ENCODE results near the gene SPOP. TPM values are rescaled to one million over a fixed set of nuclear protein-coding genes. Genes with fewer than 3 reads are reported as not detected.

Gene SPOP
- total RNA-seq, 4 donors from 2014 or later: 72.2 to 81.3 (median 74.7) TPM

DNA sequence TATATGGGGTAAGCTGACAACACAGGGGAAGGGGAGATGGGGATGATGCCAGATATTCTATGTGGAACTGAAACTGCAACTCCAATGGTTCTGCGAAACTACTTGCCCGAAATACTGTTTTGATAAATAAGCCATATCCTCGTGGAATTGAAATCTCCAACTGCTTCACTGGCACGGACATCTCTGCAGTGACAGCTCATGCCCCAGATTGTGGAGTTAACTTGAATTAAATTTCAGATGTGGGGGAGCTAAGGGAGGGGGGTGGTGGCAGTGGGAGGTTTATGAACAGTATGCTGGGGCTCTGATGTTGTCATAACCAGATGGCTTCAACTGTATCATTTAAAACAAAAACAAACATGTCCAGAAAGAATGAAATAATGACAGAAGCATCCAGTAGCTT is 80.5 kb downstream of the SPOP start:
- no peaks in the 10 kb centered on the region for H3K27me3 ChIP-seq
- no peak overlapping the region for H3K4me3 ChIP-seq
- H3K9me3 ChIP-seq: no peaks in the 10 kb centered on the region
- H3K4me1 ChIP-seq: peaks cover 0 to 11% (median 0%) of the 10 kb centered on the region in 4 donors
- no peak for TF ChIP-seq POLR2A (IDR thresholded peaks at IDR 0.05)
- TF ChIP-seq, protein P1, sequence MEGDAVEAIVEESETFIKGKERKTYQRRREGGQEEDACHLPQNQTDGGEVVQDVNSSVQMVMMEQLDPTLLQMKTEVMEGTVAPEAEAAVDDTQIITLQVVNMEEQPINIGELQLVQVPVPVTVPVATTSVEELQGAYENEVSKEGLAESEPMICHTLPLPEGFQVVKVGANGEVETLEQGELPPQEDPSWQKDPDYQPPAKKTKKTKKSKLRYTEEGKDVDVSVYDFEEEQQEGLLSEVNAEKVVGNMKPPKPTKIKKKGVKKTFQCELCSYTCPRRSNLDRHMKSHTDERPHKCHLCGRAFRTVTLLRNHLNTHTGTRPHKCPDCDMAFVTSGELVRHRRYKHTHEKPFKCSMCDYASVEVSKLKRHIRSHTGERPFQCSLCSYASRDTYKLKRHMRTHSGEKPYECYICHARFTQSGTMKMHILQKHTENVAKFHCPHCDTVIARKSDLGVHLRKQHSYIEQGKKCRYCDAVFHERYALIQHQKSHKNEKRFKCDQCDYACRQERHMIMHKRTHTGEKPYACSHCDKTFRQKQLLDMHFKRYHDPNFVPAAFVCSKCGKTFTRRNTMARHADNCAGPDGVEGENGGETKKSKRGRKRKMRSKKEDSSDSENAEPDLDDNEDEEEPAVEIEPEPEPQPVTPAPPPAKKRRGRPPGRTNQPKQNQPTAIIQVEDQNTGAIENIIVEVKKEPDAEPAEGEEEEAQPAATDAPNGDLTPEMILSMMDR (IDR thresholded peaks at IDR 0.05): no peak
- H3K36me3 ChIP-seq: peaks cover 0 to 67% (median 0%) of the 10 kb centered on the region in 3 donors
- no peak overlapping the region for H3K27ac ChIP-seq
- no peak for DNase-seq

DNA sequence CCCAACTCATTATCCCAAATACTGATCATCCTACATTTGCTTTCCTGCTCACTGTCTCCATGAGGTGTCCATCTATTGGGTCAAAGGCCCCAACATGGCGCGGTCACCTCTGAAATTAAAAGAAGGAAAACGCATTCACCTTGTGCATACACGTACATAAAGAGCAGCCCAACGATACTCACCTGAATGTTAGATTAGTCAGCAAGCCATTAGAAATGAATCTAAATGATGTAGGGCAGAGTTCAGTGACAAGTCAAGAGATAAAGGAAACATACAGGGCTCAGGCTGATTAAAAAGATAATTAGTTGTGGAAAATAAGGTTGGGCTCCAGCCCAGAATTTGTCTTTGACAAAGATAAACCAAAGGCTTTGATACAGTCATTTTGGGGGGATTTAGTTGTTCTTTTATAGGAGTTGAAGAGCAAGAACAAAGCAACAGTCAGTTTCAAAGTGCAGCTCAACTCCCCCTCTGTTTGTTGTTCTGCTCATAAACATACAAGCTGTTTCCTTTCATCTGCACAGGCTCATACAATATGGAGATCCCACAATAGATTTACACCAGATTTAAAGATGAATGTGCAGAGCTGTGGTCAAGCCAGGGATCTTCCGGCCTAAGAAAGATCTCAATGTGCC is 81.2 kb downstream of the SPOP start:
- Histone ChIP-seq H3K27me3 (no peaks in the 10 kb centered on the region), H3K4me1 (peaks cover 0 to 11% (median 0%) of the 10 kb centered on the region in 4 donors), H3K9me3 (no peaks in the 10 kb centered on the region), H3K4me3 (no peak overlapping the region), H3K36me3 (peaks cover 0 to 61% (median 0%) of the 10 kb centered on the region in 3 donors), H3K27ac (peak overlapping the region in 1 of 4 donors; percentile 47)
- no peak for DNase-seq
- no peak for TF ChIP-seq POLR2A (IDR thresholded peaks at IDR 0.05)
- TF ChIP-seq, protein P1 (IDR thresholded peaks at IDR 0.05): no peak

DNA sequence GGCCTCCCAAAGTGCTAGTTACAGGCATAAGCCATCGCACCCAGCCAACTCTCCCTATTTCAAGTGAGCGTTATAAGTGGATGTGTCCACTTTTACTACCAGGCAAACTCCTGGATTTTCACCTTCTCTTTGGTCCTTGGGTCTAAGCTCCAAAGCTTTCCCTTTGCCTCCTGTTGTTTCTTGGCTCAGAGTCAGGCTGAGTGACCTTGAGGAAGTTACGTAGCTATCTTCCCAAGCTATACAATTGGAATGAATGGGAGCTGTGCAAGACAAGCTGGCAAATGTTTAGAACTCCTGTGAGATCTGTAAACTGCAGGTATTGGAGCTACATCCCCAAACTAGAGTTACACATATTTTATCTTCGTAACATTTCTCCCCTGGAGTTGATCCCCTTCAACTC is 81.9 kb downstream of the SPOP start:
- peak overlapping the region in 1 of 4 donors; percentile 47 for H3K27ac ChIP-seq
- no peaks in the 10 kb centered on the region for H3K27me3 ChIP-seq
- DNase-seq: no peak
- H3K36me3 ChIP-seq: peaks cover 0 to 54% (median 0%) of the 10 kb centered on the region in 3 donors
- peaks cover 0 to 11% (median 0%) of the 10 kb centered on the region in 4 donors for H3K4me1 ChIP-seq
- TF ChIP-seq, protein P1 (IDR thresholded peaks at IDR 0.05): no peak
- TF ChIP-seq POLR2A (IDR thresholded peaks at IDR 0.05): no peak
- no peak overlapping the region for H3K4me3 ChIP-seq
- H3K9me3 ChIP-seq: no peaks in the 10 kb centered on the region

DNA sequence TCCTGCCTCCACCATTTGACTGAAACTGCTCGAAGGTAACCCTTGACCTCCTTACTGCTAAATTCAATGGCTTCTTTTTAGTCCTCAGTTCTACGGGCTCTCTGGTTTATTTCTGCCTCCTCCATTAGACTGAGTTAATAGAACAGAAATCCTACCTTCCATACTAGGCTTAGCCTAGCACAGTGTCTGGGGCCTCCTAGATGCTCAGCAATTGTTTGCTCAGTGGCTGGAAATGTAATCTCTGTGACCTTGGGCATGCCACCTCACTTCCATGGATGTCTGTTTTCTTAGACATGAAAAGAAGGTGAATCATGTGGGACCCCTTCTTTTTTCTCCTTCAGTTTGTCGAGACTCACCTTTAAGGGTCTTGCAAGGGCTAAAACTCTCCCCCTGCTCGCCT is 82.6 kb downstream of the SPOP start:
- Histone ChIP-seq H3K4me3 (no peak overlapping the region), H3K9me3 (no peaks in the 10 kb centered on the region), H3K27me3 (no peaks in the 10 kb centered on the region), H3K4me1 (peaks cover 0 to 11% (median 0%) of the 10 kb centered on the region in 4 donors), H3K27ac (no peak overlapping the region), H3K36me3 (peaks cover 0 to 50% (median 0%) of the 10 kb centered on the region in 3 donors)
- TF ChIP-seq, protein P1 (IDR thresholded peaks at IDR 0.05): no peak
- no peak for TF ChIP-seq POLR2A (IDR thresholded peaks at IDR 0.05)
- no peak for DNase-seq

DNA sequence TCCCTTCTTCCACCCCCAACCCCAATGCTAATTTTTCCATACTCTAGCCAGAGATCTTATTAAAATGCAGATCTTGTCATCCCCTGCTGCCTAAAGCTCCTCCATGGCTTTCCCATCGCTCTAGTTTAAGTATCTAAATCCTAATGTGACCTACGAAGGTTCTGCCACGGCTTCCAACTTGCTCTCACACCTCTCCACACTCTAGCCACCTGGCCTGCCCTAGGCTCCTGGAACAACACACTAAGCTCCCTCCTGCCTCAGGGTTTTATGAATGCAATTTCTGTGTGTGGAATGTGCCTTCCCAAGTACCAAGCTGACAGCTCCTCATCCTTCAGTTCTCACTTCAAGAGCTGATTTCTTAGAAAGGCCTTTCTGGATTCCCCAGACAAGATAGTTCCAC is 85.6 kb downstream of the SPOP start:
- Histone ChIP-seq H3K4me1 (peaks cover 0 to 9% (median 0%) of the 10 kb centered on the region in 4 donors), H3K27ac (no peak overlapping the region), H3K36me3 (peaks cover 0 to 25% (median 0%) of the 10 kb centered on the region in 3 donors), H3K4me3 (no peak overlapping the region), H3K27me3 (no peaks in the 10 kb centered on the region), H3K9me3 (no peaks in the 10 kb centered on the region)
- no peak for DNase-seq
- TF ChIP-seq, protein P1 (IDR thresholded peaks at IDR 0.05): no peak
- no peak for TF ChIP-seq POLR2A (IDR thresholded peaks at IDR 0.05)
